A549 (cell line): ENCODE measurements around the gene EPN3. TPM values are rescaled to one million over a fixed set of nuclear protein-coding genes. Genes with fewer than 3 reads are reported as not detected.
A peak's percentile ranks its signal among the peaks of the same experiment; 100 is the strongest.

Experiments
- ATAC-seq, 2 experiments: fragments of 200-7000 bp in 1 of 2; fragments of >200 bp in 1 of 2; cut with Nextera tagmentation in 1 of 2; cut with Tn5 transposase in 1 of 2; 3 replicates each; pipeline versions ENCODE4 v1.8.0 to v1.9.1; 2018 to 2020; ENCODE audit warnings: mild to moderate bottlenecking in 1 of 2, moderate library complexity in 1 of 2
- CTCF ChIA-PET: fragments of 300-600 bp; sonication (Branson Sonifier 250); formaldehyde crosslinking; extraction: SDS; loops from one replicate; lab custom pipeline; 2021; ENCODE audit warnings: antibody characterized with exemption, inconsistent platforms; lab: Yijun Ruan, JAX
- POLR2A ChIA-PET: fragments of 350-600 bp; formaldehyde crosslinking; extraction: SDS; loops from one replicate; lab custom pipeline; 2021; ENCODE audit warnings: antibody characterized with exemption, inconsistent platforms; lab: Yijun Ruan, JAX
- DNase-seq, 2 experiments: peaks; one replicate each; pipeline versions ENCODE4 v3.0.0 to v3.0.0-alpha.2; 2011 to 2016; ENCODE audit warnings: low read depth in 1 of 2, low spot score in 1 of 2
- FAIRE-seq: peaks from 2 replicates; lab custom pipeline; 2011; peaks lifted over from hg19 to GRCh38; lab: Jason Lieb, UNC
- H3K27ac ChIP-seq, 2 experiments: fragments of >200 bp; sonication (Bioruptor Twin); formaldehyde crosslinking; 3 replicates each; pipeline ENCODE4 v1.5.1; 2016 to 2017
- H3K4me1 ChIP-seq: fragments of >200 bp; sonication (Bioruptor Twin); formaldehyde crosslinking; 3 replicates; pipeline ENCODE4 v1.6.1; 2016
- H3K4me2 ChIP-seq: fragments of >200 bp; sonication (Bioruptor Twin); formaldehyde crosslinking; 3 replicates; pipeline ENCODE4 v1.6.1; 2016
- H3K4me3 ChIP-seq: fragments of >200 bp; sonication (Bioruptor Twin); formaldehyde crosslinking; 3 replicates; pipeline ENCODE4 v1.5.1; 2016
- H3K9me3 ChIP-seq: fragments of >200 bp; sonication (Bioruptor Twin); formaldehyde crosslinking; 3 replicates; pipeline ENCODE4 v1.6.1; 2016
- BHLHE40 ChIP-seq: IDR thresholded peaks from 2 replicates; pipeline ENCODE4 v1.6.1; 2012; ENCODE audit warnings: low read depth, low read length, inconsistent platforms
- EHF ChIP-seq: fragments of 250-450 bp; sonication (Bioruptor Pico); IDR thresholded peaks from 2 replicates; pipeline ENCODE4 v1.5.0; 2020; ENCODE audit warnings: mild to moderate bottlenecking
- EHMT2 ChIP-seq: fragments of 200-600 bp; sonication (generic); IDR thresholded peaks from 2 replicates; pipeline ENCODE4 v1.6.1; 2016; ENCODE audit warnings: antibody characterized with exemption, low read depth, mild to moderate bottlenecking, moderate library complexity
- HEYL ChIP-seq: fragments of 250-450 bp; sonication (Bioruptor Pico); IDR thresholded peaks from 2 replicates; pipeline ENCODE4 v1.8.0; 2021; ENCODE audit warnings: mild to moderate bottlenecking, moderate library complexity
- KDM1A ChIP-seq: fragments of 200-600 bp; sonication (generic); IDR thresholded peaks from 2 replicates; pipeline ENCODE4 v1.6.1; 2016; ENCODE audit warnings: low read depth, mild to moderate bottlenecking
- MAFK ChIP-seq: fragments of 450-650 bp; IDR thresholded peaks from 2 replicates; pipeline ENCODE4 v1.6.1; 2014; ENCODE audit not compliant: partially characterized antibody
- MYC ChIP-seq: IDR thresholded peaks from 2 replicates; pipeline ENCODE4 v1.6.1; 2012; ENCODE audit warnings: mild to moderate bottlenecking, inconsistent platforms, low read length, improper control_type of control experiment, borderline replicate concordance
- NR3C1 ChIP-seq: fragments of >200 bp; sonication (Bioruptor Twin); formaldehyde crosslinking; IDR thresholded peaks from 3 replicates; pipeline ENCODE4 v1.6.1; 2017
- PHF8 ChIP-seq: fragments of 200-600 bp; sonication (generic); IDR thresholded peaks from 2 replicates; pipeline ENCODE4 v1.6.1; 2016; ENCODE audit warnings: low read depth, mild to moderate bottlenecking, antibody characterized with exemption, moderate library complexity, borderline replicate concordance
- POLR2A ChIP-seq: IDR thresholded peaks from 2 replicates; pipeline ENCODE4 v1.6.1; 2012; ENCODE audit warnings: mild to moderate bottlenecking, low read length
- POLR2AphosphoS2 ChIP-seq: conservative IDR thresholded peaks from 2 replicates; pipeline ENCODE4 v1.6.1; 2012; ENCODE audit warnings: low read length, improper control_type of control experiment, inconsistent platforms
- RAD21 ChIP-seq, 2 experiments: fragments of >200 bp in 1 of 2; sonication (Bioruptor Twin) in 1 of 2; formaldehyde crosslinking in 1 of 2; IDR thresholded peaks in 1 of 2; conservative IDR thresholded peaks in 1 of 2; 2 replicates in 1 of 2; 3 replicates in 1 of 2; pipeline ENCODE4 v1.6.1; 2012 to 2018; ENCODE audit warnings: inconsistent platforms in 1 of 2
- RARB ChIP-seq: fragments of 250-450 bp; sonication (Bioruptor Pico); IDR thresholded peaks from 2 replicates; pipeline ENCODE4 v1.8.0; 2021; ENCODE audit warnings: mild to moderate bottlenecking, moderate library complexity
- RCOR1 ChIP-seq: fragments of 150-350 bp; IDR thresholded peaks from 2 replicates; pipeline ENCODE4 v1.6.1; 2014; ENCODE audit warnings: antibody characterized with exemption, low read length, low read depth
- RNF2 ChIP-seq: fragments of 200-600 bp; sonication (generic); IDR thresholded peaks from 2 replicates; pipeline ENCODE4 v1.6.1; 2016; ENCODE audit warnings: low read depth, mild to moderate bottlenecking, antibody characterized with exemption, moderate library complexity, borderline replicate concordance
- SMC3 ChIP-seq: fragments of >200 bp; sonication (Bioruptor Twin); formaldehyde crosslinking; IDR thresholded peaks from 3 replicates; pipeline ENCODE4 v1.6.1; 2018; ENCODE audit warnings: inconsistent platforms
- TFCP2L1 ChIP-seq: fragments of 250-450 bp; sonication (Bioruptor Pico); IDR thresholded peaks from 2 replicates; pipeline ENCODE4 v1.5.0; 2021; ENCODE audit warnings: mild to moderate bottlenecking
- ZC3H11A ChIP-seq: fragments of 450-650 bp; IDR thresholded peaks from 2 replicates; pipeline ENCODE4 v1.6.1; 2014; ENCODE audit warnings: antibody characterized with exemption, mild to moderate bottlenecking
- ZFP36 ChIP-seq: fragments of 450-650 bp; IDR thresholded peaks from 2 replicates; pipeline ENCODE4 v1.6.1; 2014; ENCODE audit warnings: borderline replicate concordance; ENCODE audit not compliant: partially characterized antibody
- ZSCAN20 ChIP-seq: fragments of 250-450 bp; sonication (Bioruptor Pico); IDR thresholded peaks from 2 replicates; pipeline ENCODE4 v1.8.0; 2022; ENCODE audit warnings: mild to moderate bottlenecking, moderate library complexity
- WGBS: methylation state at CpG from one replicate; pipeline ENCODE4 v1.1.6; 2017; ENCODE audit errors: missing lambda C conversion rate; 5-methylcytosine and 5-hydroxymethylcytosine counted together
- polyA plus RNA-seq, 4 experiments: library from polyadenylated mRNA; depleted of rRNA in 3 of 4; stranded (reverse); fragments of >200 nt; fragmentation: RNase III in 1 of 4; extraction: RNeasy Plus Mini Kit Qiagen cat#74134 plus additional on column Dnase treatment in 1 of 4; gene quantifications; 2 replicates in 3 of 4; 3 replicates in 1 of 4; pipeline ENCODE4 v1.2.3, GENCODE V29; 2011 to 2017
- TF ChIP-seq, protein P1 (sequence below): fragments of >200 bp; sonication (Bioruptor Twin); formaldehyde crosslinking; IDR thresholded peaks from 3 replicates; pipeline ENCODE4 v1.5.1; 2016
- TF ChIP-seq, protein P2 (sequence below): IDR thresholded peaks from 2 replicates; pipeline ENCODE4 v1.6.1; 2012; ENCODE audit warnings: low read depth, borderline replicate concordance
- TF ChIP-seq, protein P3 (sequence below): fragments of >200 bp; sonication (Bioruptor Twin); formaldehyde crosslinking; IDR thresholded peaks from 3 replicates; pipeline ENCODE4 v1.6.1; 2016
- TF ChIP-seq, protein P4 (sequence below): fragments of >200 bp; sonication (Bioruptor Twin); formaldehyde crosslinking; IDR thresholded peaks from 2 replicates; pipeline ENCODE4 v1.6.1; 2016
- TF ChIP-seq, protein P5 (sequence below): IDR thresholded peaks from 2 replicates; pipeline ENCODE4 v1.6.1; 2012
- TF ChIP-seq, protein P6 (sequence below): fragments of 150-350 bp; IDR thresholded peaks from 2 replicates; pipeline ENCODE4 v1.6.1; 2014; ENCODE audit warnings: low read depth, mild to moderate bottlenecking, low read length
- TF ChIP-seq, protein P7 (sequence below): fragments of 250-450 bp; sonication (Bioruptor Pico); IDR thresholded peaks from 2 replicates; pipeline ENCODE4 v1.5.0; 2020; ENCODE audit warnings: low read depth, mild to moderate bottlenecking, moderate library complexity

The EPN3 gene
- polyA plus RNA-seq, 2 of the 4 experiments (the other 2 are of a cell fraction) = 0.13 to 0.18 TPM

DNA sequence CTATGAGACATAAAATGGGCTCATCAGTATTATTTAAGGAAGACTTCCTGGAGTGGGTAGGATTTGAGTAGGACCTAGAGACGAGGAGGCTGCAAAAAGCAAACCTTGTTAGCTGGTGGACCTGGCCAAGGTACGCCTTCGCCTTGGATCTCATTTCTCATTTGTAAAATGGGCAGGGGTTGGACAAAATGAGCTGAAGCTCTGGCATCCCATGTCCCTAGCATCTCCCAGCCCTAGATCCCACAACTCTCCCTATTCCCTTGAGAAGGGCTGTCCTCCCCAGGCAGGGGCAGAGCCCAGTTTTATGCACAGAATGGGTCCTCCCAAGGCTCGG lies 14.1 kb downstream of the EPN3 start:
- DNase-seq (no peak), ATAC-seq (no peak), FAIRE-seq (no peak)
- peak overlapping the region; percentile 97 for H3K4me2 ChIP-seq
- WGBS = 52% methylated on average over 4 of the region's 4 CpGs
- H3K9me3 ChIP-seq = no peaks in the 10 kb centered on the region
- H3K27ac ChIP-seq = peak overlapping the region; percentile 95 to 98; a peak in 5 of 6 replicates
- TF ChIP-seq POLR2AphosphoS2 (no peak), MAFK (peak; percentile 17)
- peaks cover 50% of the 10 kb centered on the region for H3K4me1 ChIP-seq
- ChIA-PET POLR2A (interaction anchor here (0.6 to 1.3 kb wide), 3 partner anchors 150 to 319 kb away, joined by 3 to 6 read pairs (median 4); partner anchors contain the start of genes LUC7L3 and TOB1), CTCF (interaction anchor here (0.5 to 23.7 kb wide), 39 partner anchors 9 to 402 kb away, joined by 3 to 753 read pairs (median 4); partner anchors contain the start of genes ANKRD40 and CACNA1G)
- no peak overlapping the region; the same call in 2 of the 3 replicates for H3K4me3 ChIP-seq

DNA sequence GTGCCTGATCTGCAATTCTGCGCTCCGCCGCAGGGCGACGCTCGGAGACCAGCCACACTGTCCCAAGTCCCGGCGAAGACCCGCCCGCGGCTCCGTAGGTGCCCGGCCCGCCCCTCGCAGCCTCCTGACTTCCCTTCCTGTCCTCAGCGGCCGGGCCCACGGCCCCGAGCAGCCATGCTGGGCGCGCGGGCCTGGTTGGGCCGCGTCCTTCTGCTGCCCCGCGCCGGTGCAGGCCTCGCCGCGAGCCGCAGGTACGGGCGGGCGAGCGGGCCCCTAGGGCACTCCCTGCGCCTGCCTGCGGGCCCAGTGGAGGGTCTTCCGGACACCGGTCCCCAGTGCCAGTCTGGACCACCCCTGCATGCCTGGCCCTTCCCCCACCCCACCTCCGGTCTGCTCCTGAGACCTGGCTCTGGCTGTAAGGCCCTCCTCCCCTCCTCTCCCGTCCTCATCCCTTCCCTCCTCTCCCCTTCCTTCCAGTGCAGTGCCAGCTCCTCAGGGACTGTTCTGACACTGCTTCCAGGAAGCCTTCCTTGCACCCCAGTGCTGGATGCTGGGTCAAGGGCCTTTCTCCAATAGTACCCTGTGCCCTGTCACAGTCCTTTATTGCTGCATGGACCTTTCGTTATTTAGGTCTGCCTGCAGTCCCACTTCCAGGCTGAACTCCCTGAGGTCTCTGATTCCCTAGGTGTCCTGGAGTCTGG lies 14.7 kb downstream of the EPN3 start, which contains the start of gene SPATA20:
Gene SPATA20, plus strand, starts transcription at position 140 of the 701 bp plus-strand sequence. Its CDS starts 35 bp downstream, at position 175.
- 2% methylated on average over 33 of the region's 42 CpGs for WGBS
- Histone ChIP-seq H3K9me3 (no peaks in the 10 kb centered on the region), H3K4me3 (peak within 1 kb of the TSS; percentile 67), H3K4me2 (peak within 1 kb of the TSS; percentile 97), H3K4me1 (peaks cover 50% of the 10 kb centered on the region), H3K27ac (peak within 1 kb of the TSS; percentile 95 to 98)
- ATAC-seq = peak; percentile 72 to 84
- FAIRE-seq = peak; percentile 32
- ChIA-PET POLR2A (interaction anchor here (0.6 to 1.3 kb wide), 5 partner anchors 113 to 319 kb away, joined by 3 to 6 read pairs (median 4); partner anchors contain the start of genes LUC7L3 and TOB1), CTCF (interaction anchor here (0.6 to 23.7 kb wide), 39 partner anchors 10 to 402 kb away, joined by 3 to 753 read pairs (median 4); partner anchors contain the start of genes ANKRD40 and CACNA1G)
- peak; percentile 89 to 93 for DNase-seq
- TF ChIP-seq, protein P1, sequence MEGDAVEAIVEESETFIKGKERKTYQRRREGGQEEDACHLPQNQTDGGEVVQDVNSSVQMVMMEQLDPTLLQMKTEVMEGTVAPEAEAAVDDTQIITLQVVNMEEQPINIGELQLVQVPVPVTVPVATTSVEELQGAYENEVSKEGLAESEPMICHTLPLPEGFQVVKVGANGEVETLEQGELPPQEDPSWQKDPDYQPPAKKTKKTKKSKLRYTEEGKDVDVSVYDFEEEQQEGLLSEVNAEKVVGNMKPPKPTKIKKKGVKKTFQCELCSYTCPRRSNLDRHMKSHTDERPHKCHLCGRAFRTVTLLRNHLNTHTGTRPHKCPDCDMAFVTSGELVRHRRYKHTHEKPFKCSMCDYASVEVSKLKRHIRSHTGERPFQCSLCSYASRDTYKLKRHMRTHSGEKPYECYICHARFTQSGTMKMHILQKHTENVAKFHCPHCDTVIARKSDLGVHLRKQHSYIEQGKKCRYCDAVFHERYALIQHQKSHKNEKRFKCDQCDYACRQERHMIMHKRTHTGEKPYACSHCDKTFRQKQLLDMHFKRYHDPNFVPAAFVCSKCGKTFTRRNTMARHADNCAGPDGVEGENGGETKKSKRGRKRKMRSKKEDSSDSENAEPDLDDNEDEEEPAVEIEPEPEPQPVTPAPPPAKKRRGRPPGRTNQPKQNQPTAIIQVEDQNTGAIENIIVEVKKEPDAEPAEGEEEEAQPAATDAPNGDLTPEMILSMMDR = peak; percentile 99
- TF ChIP-seq, protein P2, sequence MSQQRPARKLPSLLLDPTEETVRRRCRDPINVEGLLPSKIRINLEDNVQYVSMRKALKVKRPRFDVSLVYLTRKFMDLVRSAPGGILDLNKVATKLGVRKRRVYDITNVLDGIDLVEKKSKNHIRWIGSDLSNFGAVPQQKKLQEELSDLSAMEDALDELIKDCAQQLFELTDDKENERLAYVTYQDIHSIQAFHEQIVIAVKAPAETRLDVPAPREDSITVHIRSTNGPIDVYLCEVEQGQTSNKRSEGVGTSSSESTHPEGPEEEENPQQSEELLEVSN = no peak
- TF ChIP-seq ZFP36 (peak; percentile 91), MYC (peak; percentile 59), SMC3 (peak; percentile 98), RNF2 (no peak), HEYL (CRISPR knock-in tag) (no peak), RARB (CRISPR knock-in tag) (no peak), NR3C1 (no peak), BHLHE40 (no peak), ZC3H11A (no peak), RCOR1 (no peak), EHF (CRISPR knock-in tag) (no peak), POLR2A (peak; percentile 83), EHMT2 (no peak), ZSCAN20 (CRISPR knock-in tag) (no peak), PHF8 (peak; percentile 94), TFCP2L1 (no peak), RAD21 (conservative IDR thresholded peaks at IDR 0.05 in 1 of 2, IDR thresholded peaks at IDR 0.05 in 1 of 2) (peak; percentile 99 to 100), KDM1A (no peak)
- TF ChIP-seq, protein P3, sequence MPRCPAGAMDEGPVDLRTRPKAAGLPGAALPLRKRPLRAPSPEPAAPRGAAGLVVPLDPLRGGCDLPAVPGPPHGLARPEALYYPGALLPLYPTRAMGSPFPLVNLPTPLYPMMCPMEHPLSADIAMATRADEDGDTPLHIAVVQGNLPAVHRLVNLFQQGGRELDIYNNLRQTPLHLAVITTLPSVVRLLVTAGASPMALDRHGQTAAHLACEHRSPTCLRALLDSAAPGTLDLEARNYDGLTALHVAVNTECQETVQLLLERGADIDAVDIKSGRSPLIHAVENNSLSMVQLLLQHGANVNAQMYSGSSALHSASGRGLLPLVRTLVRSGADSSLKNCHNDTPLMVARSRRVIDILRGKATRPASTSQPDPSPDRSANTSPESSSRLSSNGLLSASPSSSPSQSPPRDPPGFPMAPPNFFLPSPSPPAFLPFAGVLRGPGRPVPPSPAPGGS = peak; percentile 71; the same call in 1 of the 3 replicates
- TF ChIP-seq, protein P4, sequence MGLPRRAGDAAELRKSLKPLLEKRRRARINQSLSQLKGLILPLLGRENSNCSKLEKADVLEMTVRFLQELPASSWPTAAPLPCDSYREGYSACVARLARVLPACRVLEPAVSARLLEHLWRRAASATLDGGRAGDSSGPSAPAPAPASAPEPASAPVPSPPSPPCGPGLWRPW = no peak
- TF ChIP-seq, protein P5, sequence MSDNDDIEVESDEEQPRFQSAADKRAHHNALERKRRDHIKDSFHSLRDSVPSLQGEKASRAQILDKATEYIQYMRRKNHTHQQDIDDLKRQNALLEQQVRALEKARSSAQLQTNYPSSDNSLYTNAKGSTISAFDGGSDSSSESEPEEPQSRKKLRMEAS = peak; percentile 74
- TF ChIP-seq, protein P6, sequence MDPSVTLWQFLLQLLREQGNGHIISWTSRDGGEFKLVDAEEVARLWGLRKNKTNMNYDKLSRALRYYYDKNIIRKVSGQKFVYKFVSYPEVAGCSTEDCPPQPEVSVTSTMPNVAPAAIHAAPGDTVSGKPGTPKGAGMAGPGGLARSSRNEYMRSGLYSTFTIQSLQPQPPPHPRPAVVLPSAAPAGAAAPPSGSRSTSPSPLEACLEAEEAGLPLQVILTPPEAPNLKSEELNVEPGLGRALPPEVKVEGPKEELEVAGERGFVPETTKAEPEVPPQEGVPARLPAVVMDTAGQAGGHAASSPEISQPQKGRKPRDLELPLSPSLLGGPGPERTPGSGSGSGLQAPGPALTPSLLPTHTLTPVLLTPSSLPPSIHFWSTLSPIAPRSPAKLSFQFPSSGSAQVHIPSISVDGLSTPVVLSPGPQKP = no peak
- TF ChIP-seq, protein P7, sequence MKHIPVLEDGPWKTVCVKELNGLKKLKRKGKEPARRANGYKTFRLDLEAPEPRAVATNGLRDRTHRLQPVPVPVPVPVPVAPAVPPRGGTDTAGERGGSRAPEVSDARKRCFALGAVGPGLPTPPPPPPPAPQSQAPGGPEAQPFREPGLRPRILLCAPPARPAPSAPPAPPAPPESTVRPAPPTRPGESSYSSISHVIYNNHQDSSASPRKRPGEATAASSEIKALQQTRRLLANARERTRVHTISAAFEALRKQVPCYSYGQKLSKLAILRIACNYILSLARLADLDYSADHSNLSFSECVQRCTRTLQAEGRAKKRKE = no peak
